Osteocyte (in vitro differentiated cells): ENCODE results near the gene ZCCHC24. TPM values are rescaled to one million over a fixed set of nuclear protein-coding genes. Genes with fewer than 3 reads are reported as not detected.

ENCODE experiments used
- DNase-seq: peaks from one replicate; pipeline ENCODE4 v3.0.0; 2021; ENCODE audit warnings: mixed read lengths; ENCODE audit not compliant: unreplicated experiment; ENCODE audit errors: extremely low spot score
- H3K27ac Mint-ChIP-seq: one replicate; pipeline ENCODE4 v1.8.0; 2021; ENCODE audit warnings: mild to moderate bottlenecking, mixed read lengths; ENCODE audit not compliant: unreplicated experiment
- H3K27me3 Mint-ChIP-seq: one replicate; pipeline ENCODE4 v1.8.0; 2021; ENCODE audit warnings: mixed read lengths; ENCODE audit not compliant: unreplicated experiment
- H3K36me3 Mint-ChIP-seq: one replicate; pipeline ENCODE4 v1.8.0; 2021; ENCODE audit warnings: mixed read lengths; ENCODE audit not compliant: unreplicated experiment
- H3K4me1 Mint-ChIP-seq: one replicate; pipeline ENCODE4 v1.8.0; 2021; ENCODE audit warnings: mixed read lengths; ENCODE audit not compliant: unreplicated experiment
- H3K4me3 Mint-ChIP-seq: one replicate; pipeline ENCODE4 v1.8.0; 2021; ENCODE audit warnings: mild to moderate bottlenecking, moderate library complexity, mixed read lengths; ENCODE audit not compliant: unreplicated experiment
- H3K9me3 Mint-ChIP-seq: one replicate; pipeline ENCODE4 v1.8.0; 2021; ENCODE audit warnings: mixed read lengths; ENCODE audit not compliant: unreplicated experiment
- CTCF ChIP-seq: fragments of 200-600 bp; sonication (generic); IDR thresholded peaks from 2 replicates; pipeline ENCODE4 v1.5.0; 2021; ENCODE audit warnings: antibody characterized with exemption, mild to moderate bottlenecking, moderate library complexity
- total RNA-seq: library from RNA; stranded (reverse); gene quantifications from 2 replicates; pipeline ENCODE4 v1.2.1, GENCODE V29; 2021

Gene ZCCHC24
- total RNA-seq, 1 donor from 2014 or later: 88.3 TPM

GRCh38 chr10:79417266-79417665, 28.2 kb downstream of the ZCCHC24 start:
- Mint-ChIP-seq H3K9me3 (no peaks in the 10 kb centered on the region), H3K4me1 (peaks cover 62% of the 10 kb centered on the region), H3K36me3 (peaks cover 59% of the 10 kb centered on the region), H3K27ac (no peak overlapping the region), H3K4me3 (no peak overlapping the region), H3K27me3 (no peaks in the 10 kb centered on the region)
- no peak for TF ChIP-seq CTCF
- DNase-seq: no peak

GRCh38 chr10:79416578-79417255, 28.7 kb downstream of the ZCCHC24 start:
- Mint-ChIP-seq H3K4me3 (no peak overlapping the region), H3K36me3 (peaks cover 64% of the 10 kb centered on the region), H3K4me1 (peaks cover 56% of the 10 kb centered on the region), H3K27me3 (no peaks in the 10 kb centered on the region), H3K9me3 (no peaks in the 10 kb centered on the region), H3K27ac (no peak overlapping the region)
- TF ChIP-seq CTCF: no peak
- no peak for DNase-seq

- peaks cover 62% of the 10 kb centered on the region for H3K36me3 Mint-ChIP-seq
- TF ChIP-seq CTCF: no peak
- peaks cover 50% of the 10 kb centered on the region for H3K4me1 Mint-ChIP-seq
- no peaks in the 10 kb centered on the region for H3K9me3 Mint-ChIP-seq
- H3K4me3 Mint-ChIP-seq: no peak overlapping the region
- no peak overlapping the region for H3K27ac Mint-ChIP-seq
- DNase-seq: no peak
- no peaks in the 10 kb centered on the region for H3K27me3 Mint-ChIP-seq
Observed at GRCh38 chr10:79415736-79416577, 29.5 kb downstream of the ZCCHC24 start.

- no peak overlapping the region for H3K27ac Mint-ChIP-seq
- no peak for DNase-seq
- H3K4me3 Mint-ChIP-seq: no peak overlapping the region
- no peaks in the 10 kb centered on the region for H3K27me3 Mint-ChIP-seq
- no peak for TF ChIP-seq CTCF
- peaks cover 66% of the 10 kb centered on the region for H3K36me3 Mint-ChIP-seq
- H3K4me1 Mint-ChIP-seq: peaks cover 41% of the 10 kb centered on the region
- H3K9me3 Mint-ChIP-seq: no peaks in the 10 kb centered on the region
Observed at GRCh38 chr10:79414714-79415113, 30.7 kb downstream of the ZCCHC24 start.

- Mint-ChIP-seq H3K36me3 (peaks cover 52% of the 10 kb centered on the region), H3K4me1 (peaks cover 27% of the 10 kb centered on the region), H3K27ac (no peak overlapping the region), H3K4me3 (no peak overlapping the region), H3K9me3 (no peaks in the 10 kb centered on the region), H3K27me3 (no peaks in the 10 kb centered on the region)
- no peak for TF ChIP-seq CTCF
- no peak for DNase-seq
Observed at GRCh38 chr10:79413196-79413595, 32.2 kb downstream of the ZCCHC24 start.
